Measurements from ENCODE around the gene EME2.

Gene EME2

DNA sequence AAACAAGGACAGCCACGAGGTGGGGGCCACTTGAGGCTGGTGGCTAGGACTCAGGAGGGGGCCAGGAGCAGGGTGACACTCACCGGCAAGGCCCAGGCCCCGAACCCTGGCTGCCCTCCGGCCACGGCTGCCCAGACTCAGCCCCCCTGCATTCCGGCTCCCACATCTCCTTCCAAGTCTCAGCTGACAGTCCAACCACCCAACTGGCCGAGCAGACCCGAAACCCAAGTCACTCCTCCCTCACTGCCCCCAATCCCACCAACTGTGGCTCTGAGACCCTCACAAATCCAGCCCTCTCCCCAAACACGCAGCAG lies 44.6 kb downstream of the EME2 start (continued):
- TF ChIP-seq, protein P1, sequence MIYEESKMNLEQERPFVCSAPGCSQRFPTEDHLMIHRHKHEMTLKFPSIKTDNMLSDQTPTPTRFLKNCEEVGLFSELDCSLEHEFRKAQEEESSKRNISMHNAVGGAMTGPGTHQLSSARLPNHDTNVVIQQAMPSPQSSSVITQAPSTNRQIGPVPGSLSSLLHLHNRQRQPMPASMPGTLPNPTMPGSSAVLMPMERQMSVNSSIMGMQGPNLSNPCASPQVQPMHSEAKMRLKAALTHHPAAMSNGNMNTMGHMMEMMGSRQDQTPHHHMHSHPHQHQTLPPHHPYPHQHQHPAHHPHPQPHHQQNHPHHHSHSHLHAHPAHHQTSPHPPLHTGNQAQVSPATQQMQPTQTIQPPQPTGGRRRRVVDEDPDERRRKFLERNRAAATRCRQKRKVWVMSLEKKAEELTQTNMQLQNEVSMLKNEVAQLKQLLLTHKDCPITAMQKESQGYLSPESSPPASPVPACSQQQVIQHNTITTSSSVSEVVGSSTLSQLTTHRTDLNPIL (CRISPR knock-in tag; IDR thresholded peaks at IDR 0.05; ENCODE audit: low read depth), result no peak

DNA sequence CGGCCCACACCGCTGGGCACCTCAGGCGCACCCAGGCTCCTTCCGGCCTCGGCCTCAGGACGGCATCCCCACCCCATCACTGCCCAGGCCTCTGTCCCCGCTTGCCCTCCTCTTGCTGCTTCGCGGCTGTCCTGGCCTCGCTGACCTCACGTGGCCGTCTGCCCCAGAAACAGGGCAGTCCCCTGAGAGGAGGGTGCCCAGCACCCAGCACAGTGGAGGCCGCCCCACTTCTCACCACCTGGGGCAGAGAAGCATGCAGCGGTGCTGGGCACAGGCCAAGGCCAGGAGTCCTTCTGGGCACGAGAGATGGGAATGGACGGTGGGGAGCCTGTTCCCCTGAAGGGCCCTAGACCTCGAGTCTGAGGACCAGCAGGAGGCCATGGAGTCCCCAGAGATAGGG lies 45.1 kb downstream of the EME2 start:
- ATAC-seq, result no peak
- TF ChIP-seq ZNF70 (CRISPR knock-in tag; IDR thresholded peaks at IDR 0.05), result no peak

GRCh38 chr16:1818204-1818872 lies 45.7 kb downstream of the EME2 start:
- no peak for TF ChIP-seq ZFP3 (CRISPR knock-in tag; IDR thresholded peaks at IDR 0.05)
- TF ChIP-seq ZNF8 (CRISPR knock-in tag; IDR thresholded peaks at IDR 0.05), result no peak
- no peak for ATAC-seq

- no peak for ATAC-seq
- no peak for TF ChIP-seq CSDC2 (CRISPR knock-in tag; IDR thresholded peaks at IDR 0.05)
- no peak for TF ChIP-seq SNAI2 (CRISPR knock-in tag; IDR thresholded peaks at IDR 0.05)
- TF ChIP-seq, protein P2, sequence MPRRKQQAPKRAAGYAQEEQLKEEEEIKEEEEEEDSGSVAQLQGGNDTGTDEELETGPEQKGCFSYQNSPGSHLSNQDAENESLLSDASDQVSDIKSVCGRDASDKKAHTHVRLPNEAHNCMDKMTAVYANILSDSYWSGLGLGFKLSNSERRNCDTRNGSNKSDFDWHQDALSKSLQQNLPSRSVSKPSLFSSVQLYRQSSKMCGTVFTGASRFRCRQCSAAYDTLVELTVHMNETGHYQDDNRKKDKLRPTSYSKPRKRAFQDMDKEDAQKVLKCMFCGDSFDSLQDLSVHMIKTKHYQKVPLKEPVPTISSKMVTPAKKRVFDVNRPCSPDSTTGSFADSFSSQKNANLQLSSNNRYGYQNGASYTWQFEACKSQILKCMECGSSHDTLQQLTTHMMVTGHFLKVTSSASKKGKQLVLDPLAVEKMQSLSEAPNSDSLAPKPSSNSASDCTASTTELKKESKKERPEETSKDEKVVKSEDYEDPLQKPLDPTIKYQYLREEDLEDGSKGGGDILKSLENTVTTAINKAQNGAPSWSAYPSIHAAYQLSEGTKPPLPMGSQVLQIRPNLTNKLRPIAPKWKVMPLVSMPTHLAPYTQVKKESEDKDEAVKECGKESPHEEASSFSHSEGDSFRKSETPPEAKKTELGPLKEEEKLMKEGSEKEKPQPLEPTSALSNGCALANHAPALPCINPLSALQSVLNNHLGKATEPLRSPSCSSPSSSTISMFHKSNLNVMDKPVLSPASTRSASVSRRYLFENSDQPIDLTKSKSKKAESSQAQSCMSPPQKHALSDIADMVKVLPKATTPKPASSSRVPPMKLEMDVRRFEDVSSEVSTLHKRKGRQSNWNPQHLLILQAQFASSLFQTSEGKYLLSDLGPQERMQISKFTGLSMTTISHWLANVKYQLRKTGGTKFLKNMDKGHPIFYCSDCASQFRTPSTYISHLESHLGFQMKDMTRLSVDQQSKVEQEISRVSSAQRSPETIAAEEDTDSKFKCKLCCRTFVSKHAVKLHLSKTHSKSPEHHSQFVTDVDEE (CRISPR knock-in tag; IDR thresholded peaks at IDR 0.05), result no peak
- TF ChIP-seq ISL1 (CRISPR knock-in tag; IDR thresholded peaks at IDR 0.05), result no peak
- TF ChIP-seq, protein P3, sequence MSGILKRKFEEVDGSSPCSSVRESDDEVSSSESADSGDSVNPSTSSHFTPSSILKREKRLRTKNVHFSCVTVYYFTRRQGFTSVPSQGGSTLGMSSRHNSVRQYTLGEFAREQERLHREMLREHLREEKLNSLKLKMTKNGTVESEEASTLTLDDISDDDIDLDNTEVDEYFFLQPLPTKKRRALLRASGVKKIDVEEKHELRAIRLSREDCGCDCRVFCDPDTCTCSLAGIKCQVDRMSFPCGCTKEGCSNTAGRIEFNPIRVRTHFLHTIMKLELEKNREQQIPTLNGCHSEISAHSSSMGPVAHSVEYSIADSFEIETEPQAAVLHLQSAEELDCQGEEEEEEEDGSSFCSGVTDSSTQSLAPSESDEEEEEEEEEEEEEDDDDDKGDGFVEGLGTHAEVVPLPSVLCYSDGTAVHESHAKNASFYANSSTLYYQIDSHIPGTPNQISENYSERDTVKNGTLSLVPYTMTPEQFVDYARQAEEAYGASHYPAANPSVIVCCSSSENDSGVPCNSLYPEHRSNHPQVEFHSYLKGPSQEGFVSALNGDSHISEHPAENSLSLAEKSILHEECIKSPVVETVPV (CRISPR knock-in tag; IDR thresholded peaks at IDR 0.05), result no peak
- TF ChIP-seq TCF4 (CRISPR knock-in tag; IDR thresholded peaks at IDR 0.05; ENCODE audit: borderline replicate concordance), result no peak
- no peak for TF ChIP-seq ZC3H10 (CRISPR knock-in tag; IDR thresholded peaks at IDR 0.05)
These were observed 46.4 kb downstream of the EME2 start for GRCh38 chr16:1818873-1819525.

GRCh38 chr16:1819611-1820010 lies 47.0 kb downstream of the EME2 start:
- ATAC-seq, result no peak
- TF ChIP-seq ZC3H10 (CRISPR knock-in tag; IDR thresholded peaks at IDR 0.05) (no peak), BACH2 (CRISPR knock-in tag; IDR thresholded peaks at IDR 0.05; ENCODE audit: borderline replicate concordance) (no peak), ISL1 (CRISPR knock-in tag; IDR thresholded peaks at IDR 0.05) (no peak), ARNTL (CRISPR knock-in tag; IDR thresholded peaks at IDR 0.05; ENCODE audit: borderline replicate concordance, low read depth) (no peak), ZFP3 (CRISPR knock-in tag; IDR thresholded peaks at IDR 0.05) (no peak), PATZ1 (CRISPR knock-in tag; IDR thresholded peaks at IDR 0.05; ENCODE audit: borderline replicate concordance) (no peak)
- TF ChIP-seq, protein P1 (CRISPR knock-in tag; IDR thresholded peaks at IDR 0.05; ENCODE audit: low read depth), result no peak
- TF ChIP-seq, protein P3 (CRISPR knock-in tag; IDR thresholded peaks at IDR 0.05), result no peak

Measured in SK-N-SH treated with all-trans-retinoic acid at 6 μM for 48 hours (cell line).